Hepatocyte (in vitro differentiated cells): ENCODE data around the gene FICD. TPM values are rescaled to one million over a fixed set of nuclear protein-coding genes. Genes with fewer than 3 reads are reported as not detected.

Experiments used
- DNase-seq: peaks from one replicate; pipeline ENCODE4 v3.0.0-alpha.2; 2016; ENCODE audit warnings: low spot score
- H2AFZ ChIP-seq: fragments of 200-600 bp; sonication (generic); 2 replicates; pipeline ENCODE4 v1.6.0; 2016; ENCODE audit warnings: antibody characterized with exemption, mild to moderate bottlenecking
- H3K27ac ChIP-seq: fragments of 200-600 bp; sonication (generic); 2 replicates; pipeline ENCODE4 v1.5.1; 2016; ENCODE audit warnings: mild to moderate bottlenecking
- H3K27me3 ChIP-seq: fragments of 200-600 bp; sonication (generic); 2 replicates; pipeline ENCODE4 v1.6.1; 2016
- H3K36me3 ChIP-seq: fragments of 200-600 bp; sonication (generic); replicated peaks from 2 replicates; pipeline ENCODE4 v1.5.1; 2016; ENCODE audit warnings: low read depth; ENCODE audit not compliant: insufficient read depth
- H3K4me1 ChIP-seq: fragments of 200-600 bp; sonication (generic); 2 replicates; pipeline ENCODE4 v1.5.1; 2016; ENCODE audit warnings: mild to moderate bottlenecking, moderate library complexity; ENCODE audit not compliant: insufficient read depth
- H3K4me2 ChIP-seq: fragments of 200-600 bp; sonication (generic); 2 replicates; pipeline ENCODE4 v1.6.0; 2016
- H3K4me3 ChIP-seq: fragments of 200-600 bp; sonication (generic); 2 replicates; pipeline ENCODE4 v1.5.1; 2016; ENCODE audit warnings: mild to moderate bottlenecking
- H3K79me2 ChIP-seq: fragments of 200-600 bp; sonication (generic); 2 replicates; pipeline ENCODE4 v1.6.0; 2017; ENCODE audit warnings: mild to moderate bottlenecking
- H3K9me2 ChIP-seq: fragments of 200-600 bp; sonication (generic); replicated peaks from 2 replicates; pipeline ENCODE4 v1.6.0; 2017; ENCODE audit warnings: mild to moderate bottlenecking; ENCODE audit not compliant: insufficient read depth
- H3K9me3 ChIP-seq: fragments of 200-600 bp; sonication (generic); 2 replicates; pipeline ENCODE4 v1.5.1; 2016; ENCODE audit warnings: low read depth, mild to moderate bottlenecking
- H4K20me1 ChIP-seq: fragments of 200-600 bp; sonication (generic); 2 replicates; pipeline ENCODE4 v1.6.0; 2016; ENCODE audit warnings: mild to moderate bottlenecking; ENCODE audit not compliant: insufficient read depth, poor library complexity, severe bottlenecking
- EZH2 ChIP-seq: fragments of 200-600 bp; sonication (generic); IDR thresholded peaks from 2 replicates; pipeline ENCODE4 v1.6.1; 2016; ENCODE audit warnings: antibody characterized with exemption, mild to moderate bottlenecking, borderline replicate concordance
- EZH2phosphoT487 ChIP-seq: fragments of 200-600 bp; sonication (generic); IDR thresholded peaks from one replicate; pipeline ENCODE4 v1.6.1; 2018; ENCODE audit warnings: antibody characterized with exemption, mild to moderate bottlenecking, low read depth, moderate library complexity; ENCODE audit not compliant: unreplicated experiment, severe bottlenecking
- WGBS: methylation state at CpG from one replicate; pipeline ENCODE4 v1.1.6; 2016; ENCODE audit warnings: low lambda C conversion rate; ENCODE audit errors: missing lambda C conversion rate; 5-methylcytosine and 5-hydroxymethylcytosine counted together
- polyA plus RNA-seq: library from polyadenylated mRNA; unstranded; fragments of >200 nt; fragmentation: Nextera tagmentation; extraction: Ambion mirVana; gene quantifications from 2 replicates; pipeline ENCODE4 v1.2.1, GENCODE V29; 2016
- total RNA-seq: library from RNA; depleted of rRNA; stranded (reverse); fragments of >200 nt; gene quantifications from 2 replicates; pipeline ENCODE4 v1.2.3, GENCODE V29; 2014
- TF ChIP-seq, protein P1 (sequence below): fragments of 200-600 bp; sonication (generic); IDR thresholded peaks from 2 replicates; pipeline ENCODE4 v1.5.1; 2016; ENCODE audit warnings: antibody characterized with exemption, mild to moderate bottlenecking; ENCODE audit not compliant: poor library complexity

The FICD gene
- total and polyA plus RNA-seq, 2 experiments from 2014 or later = 6.2 to 6.4 TPM

DNA sequence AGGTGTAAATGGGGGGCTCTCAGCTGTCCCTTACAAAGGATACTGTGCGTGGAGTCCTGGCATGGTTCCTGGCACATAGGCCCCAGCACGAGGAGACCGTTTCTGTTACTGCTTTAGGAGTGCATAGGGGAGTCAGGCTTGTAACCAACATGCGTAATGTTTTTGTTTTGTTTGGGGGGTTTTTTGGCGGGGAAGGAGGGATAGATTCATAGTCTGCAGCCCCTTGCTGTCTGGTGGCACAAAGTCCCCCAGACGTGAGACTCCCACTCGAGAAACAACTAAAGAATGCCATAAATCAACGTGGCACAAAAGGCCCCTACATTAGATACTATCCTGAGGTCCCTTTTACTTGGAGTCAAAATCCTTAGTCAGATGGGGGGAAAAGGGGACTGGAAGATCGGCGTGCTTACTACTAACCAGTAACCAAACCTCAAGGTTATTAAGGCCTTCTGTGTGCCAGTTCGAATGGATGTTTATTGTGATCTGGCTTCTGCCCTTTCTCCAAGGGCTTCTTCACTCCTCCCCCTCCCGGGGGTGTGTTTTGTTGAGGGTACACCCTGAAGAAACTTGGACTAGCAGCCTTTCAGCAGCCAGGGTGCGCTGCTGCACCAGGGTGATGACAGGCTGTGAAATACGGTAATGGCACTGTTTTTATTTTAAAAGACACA is 48.2 kb downstream of the FICD start:
- WGBS = 8% methylated on average over 14 of the region's 14 CpGs
- H3K79me2 ChIP-seq = peaks cover 48% of the 10 kb centered on the region
- H3K27ac ChIP-seq = peak overlapping the region; percentile 88
- H3K9me2 ChIP-seq = no peaks in the 10 kb centered on the region
- no peaks in the 10 kb centered on the region for H3K27me3 ChIP-seq
- DNase-seq = peak; percentile 92
- peaks cover 11% of the 10 kb centered on the region for H3K4me1 ChIP-seq
- peak overlapping the region; percentile 61 for H2AFZ ChIP-seq
- peak overlapping the region; percentile 91 for H3K4me3 ChIP-seq
- no peaks in the 10 kb centered on the region for H3K36me3 ChIP-seq
- peaks cover 8% of the 10 kb centered on the region for H4K20me1 ChIP-seq
- no peak for TF ChIP-seq EZH2
- TF ChIP-seq, protein P1, sequence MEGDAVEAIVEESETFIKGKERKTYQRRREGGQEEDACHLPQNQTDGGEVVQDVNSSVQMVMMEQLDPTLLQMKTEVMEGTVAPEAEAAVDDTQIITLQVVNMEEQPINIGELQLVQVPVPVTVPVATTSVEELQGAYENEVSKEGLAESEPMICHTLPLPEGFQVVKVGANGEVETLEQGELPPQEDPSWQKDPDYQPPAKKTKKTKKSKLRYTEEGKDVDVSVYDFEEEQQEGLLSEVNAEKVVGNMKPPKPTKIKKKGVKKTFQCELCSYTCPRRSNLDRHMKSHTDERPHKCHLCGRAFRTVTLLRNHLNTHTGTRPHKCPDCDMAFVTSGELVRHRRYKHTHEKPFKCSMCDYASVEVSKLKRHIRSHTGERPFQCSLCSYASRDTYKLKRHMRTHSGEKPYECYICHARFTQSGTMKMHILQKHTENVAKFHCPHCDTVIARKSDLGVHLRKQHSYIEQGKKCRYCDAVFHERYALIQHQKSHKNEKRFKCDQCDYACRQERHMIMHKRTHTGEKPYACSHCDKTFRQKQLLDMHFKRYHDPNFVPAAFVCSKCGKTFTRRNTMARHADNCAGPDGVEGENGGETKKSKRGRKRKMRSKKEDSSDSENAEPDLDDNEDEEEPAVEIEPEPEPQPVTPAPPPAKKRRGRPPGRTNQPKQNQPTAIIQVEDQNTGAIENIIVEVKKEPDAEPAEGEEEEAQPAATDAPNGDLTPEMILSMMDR = peak; percentile 91
- H3K9me3 ChIP-seq = no peaks in the 10 kb centered on the region
- H3K4me2 ChIP-seq = peak overlapping the region; percentile 89

DNA sequence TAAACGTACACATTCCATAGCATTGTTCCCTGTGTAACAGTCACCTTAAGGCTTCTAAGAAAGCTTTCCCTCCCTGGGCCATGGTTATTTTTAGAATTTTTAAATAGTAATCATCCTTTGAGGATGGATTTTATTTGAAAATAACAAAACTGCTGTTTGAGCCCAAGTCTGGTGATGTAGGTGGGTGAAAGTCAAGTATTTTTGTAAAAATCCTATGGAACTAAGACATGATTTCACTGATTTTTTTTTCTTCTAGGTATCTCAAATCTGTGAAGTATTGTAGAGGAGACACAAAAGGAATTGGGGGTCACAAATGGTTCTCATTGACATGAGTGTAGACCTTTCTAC is 48.7 kb downstream of the FICD start:
- no peaks in the 10 kb centered on the region for H3K27me3 ChIP-seq
- no peak overlapping the region for H2AFZ ChIP-seq
- no peaks in the 10 kb centered on the region for H3K36me3 ChIP-seq
- DNase-seq = no peak
- no peaks in the 10 kb centered on the region for H3K9me2 ChIP-seq
- H3K9me3 ChIP-seq = no peaks in the 10 kb centered on the region
- peaks cover 11% of the 10 kb centered on the region for H3K4me1 ChIP-seq
- peaks cover 43% of the 10 kb centered on the region for H3K79me2 ChIP-seq
- TF ChIP-seq, protein P1 = no peak
- TF ChIP-seq EZH2 = no peak
- TF ChIP-seq EZH2phosphoT487 = no peak
- H3K4me2 ChIP-seq = peak overlapping the region; percentile 89
- WGBS = 5% methylated on average over 1 of the region's 1 CpG
- peak overlapping the region; percentile 40 for H3K27ac ChIP-seq
- peaks cover 5% of the 10 kb centered on the region for H4K20me1 ChIP-seq
- no peak overlapping the region for H3K4me3 ChIP-seq

DNA sequence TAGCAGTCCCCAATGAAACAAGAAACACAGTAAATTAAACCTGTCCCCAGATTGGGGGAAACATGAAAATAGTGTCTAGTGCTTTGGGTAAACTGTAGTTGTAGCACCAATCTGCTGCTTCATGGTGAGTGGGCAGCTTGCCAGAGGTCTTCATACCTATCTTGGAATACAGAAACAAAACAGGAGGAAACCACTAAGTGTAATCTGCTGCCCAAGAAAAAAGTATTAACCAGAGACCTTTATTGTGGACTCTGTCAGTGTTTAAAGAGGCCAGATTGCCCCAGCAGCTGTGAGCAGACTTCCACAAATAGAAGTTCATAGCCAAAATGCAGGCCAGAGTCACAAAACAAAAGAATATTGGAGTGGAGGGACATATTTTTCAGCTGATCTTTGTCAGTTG is 49.6 kb downstream of the FICD start:
- no peak overlapping the region for H3K27ac ChIP-seq
- H3K36me3 ChIP-seq = no peaks in the 10 kb centered on the region
- TF ChIP-seq EZH2phosphoT487 = no peak
- DNase-seq = no peak
- peaks cover 34% of the 10 kb centered on the region for H3K79me2 ChIP-seq
- H3K27me3 ChIP-seq = no peaks in the 10 kb centered on the region
- H4K20me1 ChIP-seq = peaks cover 3% of the 10 kb centered on the region
- H2AFZ ChIP-seq = no peak overlapping the region
- no peaks in the 10 kb centered on the region for H3K9me2 ChIP-seq
- no peak overlapping the region for H3K4me2 ChIP-seq
- H3K9me3 ChIP-seq = no peaks in the 10 kb centered on the region
- peaks cover 9% of the 10 kb centered on the region for H3K4me1 ChIP-seq
- H3K4me3 ChIP-seq = no peak overlapping the region

DNA sequence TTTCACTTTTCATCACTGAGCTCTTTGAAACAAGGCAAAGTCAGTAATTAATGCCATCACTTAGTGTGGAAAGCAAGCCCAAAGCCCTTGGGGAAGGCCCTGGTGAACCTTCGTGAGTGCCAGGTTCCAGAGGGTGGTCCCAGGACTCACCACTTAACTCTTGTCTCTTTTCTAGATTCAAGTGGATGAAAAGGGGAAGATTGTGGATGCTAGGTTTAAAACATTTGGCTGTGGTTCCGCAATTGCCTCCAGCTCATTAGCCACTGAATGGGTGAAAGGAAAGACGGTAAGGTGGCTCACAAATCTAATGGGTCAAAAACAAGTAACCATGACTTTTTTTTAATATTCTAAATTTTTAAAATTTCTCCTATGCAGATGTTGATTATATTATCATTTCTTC is 50.1 kb downstream of the FICD start:
- no peak overlapping the region for H2AFZ ChIP-seq
- no peaks in the 10 kb centered on the region for H3K9me3 ChIP-seq
- peaks cover 5% of the 10 kb centered on the region for H3K4me1 ChIP-seq
- no peaks in the 10 kb centered on the region for H3K9me2 ChIP-seq
- H3K27ac ChIP-seq = no peak overlapping the region
- H3K36me3 ChIP-seq = no peaks in the 10 kb centered on the region
- no peak for DNase-seq
- H3K4me2 ChIP-seq = no peak overlapping the region
- TF ChIP-seq EZH2phosphoT487 (no peak), EZH2 (no peak)
- TF ChIP-seq, protein P1 = no peak
- H3K4me3 ChIP-seq = no peak overlapping the region
- no peaks in the 10 kb centered on the region for H4K20me1 ChIP-seq
- H3K27me3 ChIP-seq = no peaks in the 10 kb centered on the region
- WGBS = 88% methylated on average over 3 of the region's 3 CpGs
- peaks cover 29% of the 10 kb centered on the region for H3K79me2 ChIP-seq
